HepG2 (cell line): Measurements from ENCODE around the gene SLC38A3. TPM values are rescaled to one million over a fixed set of nuclear protein-coding genes. Genes with fewer than 3 reads are reported as not detected.

ENCODE experiments used
- AGO2 ChIP-seq: fragments of 200-400 bp; formaldehyde crosslinking; optimal IDR thresholded peaks from 2 replicates; pipeline ENCODE3; 2017; ENCODE audit warnings: mild to moderate bottlenecking, low read depth, low read length, moderate library complexity
- BATF2 ChIP-seq: sonication (generic); formaldehyde crosslinking; IDR thresholded peaks from 2 replicates; pipeline ENCODE4 v1.8.0; 2022; ENCODE audit warnings: mild to moderate bottlenecking, missing genetic modification reagents, moderate library complexity
- BCL6 ChIP-seq: IDR thresholded peaks from 2 replicates; pipeline ENCODE4 v1.6.1; 2016; ENCODE audit warnings: missing genetic modification reagents, missing compliant biosample characterization
- CBX2 ChIP-seq, 2 experiments: fragments of 200-600 bp in 1 of 2; sonication (generic); formaldehyde crosslinking in 1 of 2; IDR thresholded peaks; 2 replicates each; pipeline versions ENCODE4 v1.7.0 to v1.8.1; 2018 to 2022; ENCODE audit warnings: low read depth in 2 of 2, low read length in 1 of 2, mild to moderate bottlenecking in 1 of 2, missing genetic modification reagents in 1 of 2
- CHD4 ChIP-seq: fragments of 200-600 bp; sonication (generic); IDR thresholded peaks from 2 replicates; pipeline ENCODE4 v1.7.0; 2017; ENCODE audit warnings: mild to moderate bottlenecking, low read length, borderline replicate concordance
- PATZ1 ChIP-seq: sonication (generic); formaldehyde crosslinking; IDR thresholded peaks from 2 replicates; pipeline ENCODE4 v1.4.0; 2020; ENCODE audit warnings: missing genetic modification reagents
- PHF5A ChIP-seq: IDR thresholded peaks from one replicate; pipeline ENCODE4 v1.6.1; 2018; ENCODE audit warnings: low read depth, missing genetic modification reagents; ENCODE audit not compliant: unreplicated experiment
- REPIN1 ChIP-seq: sonication (generic); formaldehyde crosslinking; IDR thresholded peaks from 2 replicates; pipeline ENCODE4 v1.8.0; 2022; ENCODE audit warnings: missing genetic modification reagents, low read depth, mild to moderate bottlenecking, borderline replicate concordance
- ZKSCAN1 ChIP-seq: fragments of 150-350 bp; IDR thresholded peaks from 2 replicates; pipeline ENCODE4 v1.6.1; 2014; ENCODE audit warnings: low read length
- ZNF446 ChIP-seq: sonication (generic); formaldehyde crosslinking; IDR thresholded peaks from 2 replicates; pipeline ENCODE4 v1.5.0; 2020; ENCODE audit warnings: mild to moderate bottlenecking, missing genetic modification reagents
- ZNF558 ChIP-seq: sonication (generic); formaldehyde crosslinking; IDR thresholded peaks from 2 replicates; pipeline ENCODE4 v1.9.0; 2022; ENCODE audit warnings: mild to moderate bottlenecking, missing genetic modification reagents, borderline replicate concordance
- ZNF597 ChIP-seq: sonication (generic); formaldehyde crosslinking; IDR thresholded peaks from 2 replicates; pipeline ENCODE4 v1.5.0; 2020; ENCODE audit warnings: missing genetic modification reagents
- polyA plus RNA-seq, 8 experiments: library from polyadenylated mRNA; depleted of rRNA in 3 of 8; stranded (reverse) in 7 of 8; unstranded in 1 of 8; fragments of >200 nt; fragmentation: Illumina TruSeq in 4 of 8; extraction: Trizol in 4 of 8; gene quantifications; 2 replicates each; pipeline versions ENCODE4 v1.2.1 to v1.2.3, GENCODE V29; 2011 to 2016; ENCODE audit warnings: low read depth in 4 of 8, missing spikeins in 1 of 8, mixed read lengths in 1 of 8; ENCODE audit not compliant: insufficient read depth in 1 of 8
- total RNA-seq, 5 experiments: library from RNA; depleted of rRNA; stranded (reverse); fragments of >200 nt; fragmentation: Illumina TruSeq; extraction: Trizol; gene quantifications; 2 replicates each; pipeline ENCODE4 v1.2.3, GENCODE V29; 2016; ENCODE audit warnings: low read depth in 1 of 5

Gene SLC38A3
- total and polyA plus RNA-seq, 2 of the 13 experiments (the other 11 are each of a cell fraction or from before 2014, with no cell fraction given), result 29.8 to 164 TPM

DNA sequence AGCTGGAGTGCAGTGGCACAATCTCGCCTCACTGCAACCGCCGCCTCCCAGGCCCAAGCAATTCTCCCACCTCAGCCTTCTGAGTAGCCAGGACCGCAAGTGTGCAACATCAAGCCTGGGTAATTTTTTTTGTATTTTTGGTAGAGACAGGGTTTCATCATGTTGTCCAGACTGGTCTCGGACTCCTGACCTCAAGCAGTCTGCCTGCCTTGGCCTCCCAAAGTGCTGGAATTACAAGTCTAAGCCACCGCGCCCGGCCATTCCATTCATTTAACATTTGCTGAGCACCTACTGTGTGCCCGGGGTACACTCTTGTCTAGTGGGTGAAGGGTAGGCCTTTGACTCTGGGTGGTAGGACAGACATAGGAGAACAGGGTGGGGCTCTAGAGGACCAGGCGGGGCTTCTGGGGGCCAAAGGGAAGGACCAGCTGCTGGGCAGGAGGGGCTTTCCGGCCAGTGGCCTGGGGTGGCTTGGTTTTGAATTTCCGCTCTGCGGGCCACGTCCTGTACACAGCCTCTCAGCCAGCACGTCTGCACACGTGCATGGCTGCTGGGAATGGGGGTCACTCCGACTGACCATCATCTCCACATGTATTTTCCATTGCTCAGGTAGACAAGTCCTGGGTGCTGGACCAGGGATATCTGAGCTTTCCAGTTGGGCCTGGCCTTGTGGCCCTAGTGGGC, 2.4 kb downstream of the SLC38A3 start (continued):
- peak; percentile 25 for TF ChIP-seq AGO2
- TF ChIP-seq PATZ1 (CRISPR knock-in tag), result peak; percentile 30; the same call in 1 of the 2 replicates
- no peak for TF ChIP-seq BCL6 (CRISPR knock-in tag)
- TF ChIP-seq ZNF597 (CRISPR knock-in tag), result no peak
- TF ChIP-seq ZKSCAN1, result peak; percentile 76; the same call in 1 of the 2 replicates
- TF ChIP-seq CHD4, result no peak
- TF ChIP-seq ZNF446 (CRISPR knock-in tag), result 0 out of 2 replicates have a peak, but pooled peaks have one; percentile 32
- TF ChIP-seq CBX2 (IDR thresholded peaks at IDR 0.05; ENCODE audit: low read depth, low read length), result no peak
- TF ChIP-seq CBX2 (CRISPR knock-in tag; IDR thresholded peaks at IDR 0.05; ENCODE audit: low read depth), result 0 out of 2 replicates have a peak, but pooled peaks have one; percentile 27
- TF ChIP-seq PHF5A (CRISPR knock-in tag), result no peak
- TF ChIP-seq BATF2, result no peak
- TF ChIP-seq REPIN1, result 0 out of 2 replicates have a peak, but pooled peaks have one; percentile 37
- TF ChIP-seq ZNF558 (CRISPR knock-in tag), result no peak
